Activated naive CD4-positive, alpha-beta T cell treated with Interleukin-2 at 50 U/mL for 16 hours (primary cell): ENCODE results near the gene LY6G6F.
A peak's percentile ranks its signal among the peaks of the same experiment; 100 is the strongest.

Experiments used
- DNase-seq: peaks from one replicate; pipeline ENCODE4 v3.0.0-alpha.2; 2020

LY6G6F gene

DNA sequence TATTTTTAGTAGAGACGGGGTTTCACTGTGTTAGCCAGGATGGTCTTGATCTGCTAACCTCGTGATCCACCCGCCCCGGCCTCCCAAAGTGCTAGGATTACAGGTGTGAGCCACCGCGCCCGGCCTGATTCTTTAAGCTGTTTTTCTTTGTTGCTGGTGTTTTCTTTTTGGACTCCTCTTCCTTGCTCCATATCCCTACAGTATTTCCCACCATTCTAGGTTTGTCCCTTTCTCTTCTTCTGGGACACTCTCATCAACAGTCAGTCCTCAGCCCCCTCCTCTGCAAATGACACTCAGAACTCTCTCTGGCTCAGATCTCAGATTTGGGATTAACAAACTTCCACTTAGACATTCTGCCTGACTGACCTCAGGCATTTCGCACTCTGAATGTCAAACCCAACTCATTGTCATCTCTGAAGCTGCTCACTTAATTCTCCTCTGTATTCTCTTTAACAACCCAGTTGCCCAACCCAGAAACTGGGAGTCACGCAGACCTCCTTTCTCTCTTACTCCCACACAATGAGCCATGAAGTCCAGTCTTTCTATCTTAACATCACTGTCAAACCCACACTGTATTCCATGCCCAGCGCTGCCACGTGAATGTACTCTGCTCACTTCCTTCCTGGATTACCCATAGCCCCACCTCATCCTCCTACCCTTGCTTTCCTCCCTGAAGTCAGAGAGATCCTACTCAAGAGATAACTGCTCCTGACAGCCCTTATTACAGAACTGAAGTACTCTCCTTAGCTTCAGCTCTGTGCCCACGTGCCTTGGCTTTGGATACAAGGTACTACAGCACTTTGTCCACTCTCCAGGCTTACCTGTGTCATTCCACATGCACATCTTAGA is 19.1 kb downstream of the LY6G6F start:
- DNase-seq, result no peak

DNA sequence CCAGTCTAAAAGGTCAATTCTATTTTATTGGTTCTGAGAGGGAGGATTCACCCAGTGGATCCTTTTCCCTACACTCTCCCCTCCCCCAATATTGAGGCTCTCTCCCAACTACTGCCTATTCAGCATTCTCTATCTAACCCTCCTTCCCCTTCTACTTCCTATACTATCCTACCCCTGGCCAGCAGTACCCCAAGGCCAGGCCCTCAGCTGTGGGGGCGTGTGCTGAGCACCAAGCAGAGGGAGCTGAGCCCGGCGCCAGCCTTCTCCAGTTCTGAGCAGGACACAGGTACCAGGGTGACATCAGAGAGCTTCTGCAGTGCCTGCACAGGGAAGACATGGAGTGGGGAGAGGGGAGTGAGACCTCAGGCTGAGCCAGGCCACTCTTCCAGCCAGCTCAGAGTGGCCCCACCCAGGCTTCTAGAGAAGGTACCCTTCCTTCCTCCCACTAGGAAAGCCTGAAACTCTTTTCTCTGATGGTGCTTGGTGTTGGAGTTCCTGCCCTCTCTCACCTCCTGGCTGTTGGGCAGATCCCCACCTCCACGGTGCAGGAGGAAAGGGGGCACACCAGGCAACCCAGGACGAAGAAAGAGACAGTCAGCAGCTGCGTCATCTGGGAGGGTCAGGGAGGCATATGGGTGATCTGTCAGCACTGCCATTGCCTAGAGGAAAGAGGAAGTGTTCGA is 20.5 kb downstream of the LY6G6F start:
- DNase-seq, result no peak

DNA sequence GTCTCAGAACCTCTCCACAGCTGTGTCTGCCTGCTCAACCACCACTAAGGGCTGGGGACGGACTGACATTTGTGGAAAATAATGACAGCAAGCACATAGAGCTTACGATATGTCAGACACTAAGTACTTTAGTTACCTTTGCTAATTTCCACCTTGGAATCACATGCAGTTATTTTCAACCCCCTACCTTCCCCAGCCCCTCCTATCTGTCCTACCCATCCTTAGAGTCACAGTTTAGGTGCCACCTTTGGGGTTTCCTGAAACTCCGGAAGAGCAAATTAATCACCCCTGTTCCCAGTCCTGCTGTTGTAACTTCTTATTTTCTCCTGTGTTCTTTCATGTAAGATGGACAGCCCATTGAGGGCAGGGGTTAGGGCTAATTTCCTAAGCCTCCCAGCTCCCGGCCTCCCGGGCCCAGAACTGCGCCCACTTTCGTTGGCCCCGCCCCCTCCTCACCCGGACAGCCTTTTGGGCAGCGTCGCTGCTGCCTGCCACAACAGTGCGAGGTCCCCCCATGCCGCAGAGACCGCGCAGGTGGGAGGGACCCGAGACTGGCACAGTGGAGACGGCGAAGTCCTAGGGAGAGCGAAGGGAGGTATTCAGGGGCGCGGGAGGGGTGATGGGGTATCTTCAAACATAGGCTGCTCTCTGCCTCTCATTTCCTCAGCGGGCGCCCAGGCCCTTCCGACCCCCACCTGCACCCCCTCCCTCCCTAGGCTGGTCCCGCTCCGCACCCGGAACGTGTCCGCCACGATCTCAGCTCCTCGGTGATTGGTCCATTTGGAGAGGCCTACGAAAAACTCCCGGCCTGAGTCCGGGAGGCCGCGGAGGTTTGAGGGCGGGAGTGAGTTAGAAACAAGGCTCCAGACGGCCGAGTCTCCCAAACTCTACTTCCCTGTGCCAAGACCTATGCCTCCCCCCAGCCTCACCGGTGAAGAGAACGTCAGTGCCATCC is 21.3 kb downstream of the LY6G6F start:
- no peak for DNase-seq

DNA sequence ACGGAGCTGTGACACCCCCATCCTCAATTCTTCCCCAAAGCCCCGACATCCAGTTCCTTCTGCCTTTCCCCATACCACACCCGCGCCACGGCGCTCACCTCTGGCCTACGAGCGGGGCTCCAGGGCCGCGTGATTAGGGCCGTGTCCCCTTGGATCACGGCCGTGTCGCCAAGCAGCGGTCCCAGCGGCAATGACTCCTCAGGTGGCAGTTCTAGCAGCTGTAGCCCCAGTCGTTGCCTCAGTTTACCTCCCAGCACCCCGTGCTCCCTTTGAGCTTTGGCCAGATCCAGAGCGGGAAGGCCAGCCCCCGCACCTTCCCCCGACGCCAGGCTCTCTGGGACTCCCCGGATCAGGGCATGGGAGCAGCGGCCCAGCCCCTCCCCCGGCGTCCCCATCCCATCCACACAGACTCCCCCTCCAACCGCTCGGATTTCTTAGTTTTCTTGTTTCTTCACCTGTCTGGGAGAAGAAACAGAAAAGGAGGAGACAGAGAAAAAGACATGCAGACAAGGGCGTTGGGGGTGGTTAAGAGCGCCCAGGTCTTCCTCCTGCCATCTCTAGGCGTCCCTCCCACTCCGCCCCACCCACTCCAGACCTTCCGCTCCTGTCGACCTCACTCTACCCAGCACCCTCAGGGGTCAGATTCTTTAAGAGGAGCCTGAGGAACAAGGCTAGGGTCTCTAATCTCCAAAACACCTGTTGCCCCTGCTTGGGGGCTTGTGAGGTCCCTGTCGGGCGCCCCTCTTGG is 22.3 kb downstream of the LY6G6F start, which contains the start of gene DDAH2:
Gene DDAH2, minus strand, starts transcription at position 533 of the 748 bp plus-strand sequence. Its CDS starts 138 bp downstream, at position 395.
- DNase-seq, result no peak

DNA sequence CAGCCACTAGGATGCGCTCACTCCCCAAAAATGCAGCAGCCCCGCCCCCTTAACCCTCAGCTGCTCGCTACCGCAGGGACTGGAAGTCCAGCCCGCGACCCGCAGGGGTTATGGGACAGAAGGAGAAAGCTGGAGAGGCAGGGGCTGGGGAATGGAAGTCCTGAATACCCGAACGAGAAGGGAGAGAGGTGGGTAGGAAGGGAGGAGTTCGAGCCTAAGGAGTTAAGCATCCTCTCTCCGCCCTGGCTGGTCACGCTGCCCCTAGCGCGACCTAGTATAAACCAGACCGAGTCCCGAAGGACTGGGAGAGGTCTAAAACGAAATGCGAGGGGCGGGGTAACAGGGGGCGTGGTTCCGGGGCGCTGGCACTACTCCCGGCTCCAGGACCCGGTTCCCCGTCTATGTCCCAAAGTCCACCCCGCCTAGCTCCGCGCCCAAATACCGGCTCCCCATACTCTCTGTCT is 22.9 kb downstream of the LY6G6F start:
- peak; percentile 80 for DNase-seq

DNA sequence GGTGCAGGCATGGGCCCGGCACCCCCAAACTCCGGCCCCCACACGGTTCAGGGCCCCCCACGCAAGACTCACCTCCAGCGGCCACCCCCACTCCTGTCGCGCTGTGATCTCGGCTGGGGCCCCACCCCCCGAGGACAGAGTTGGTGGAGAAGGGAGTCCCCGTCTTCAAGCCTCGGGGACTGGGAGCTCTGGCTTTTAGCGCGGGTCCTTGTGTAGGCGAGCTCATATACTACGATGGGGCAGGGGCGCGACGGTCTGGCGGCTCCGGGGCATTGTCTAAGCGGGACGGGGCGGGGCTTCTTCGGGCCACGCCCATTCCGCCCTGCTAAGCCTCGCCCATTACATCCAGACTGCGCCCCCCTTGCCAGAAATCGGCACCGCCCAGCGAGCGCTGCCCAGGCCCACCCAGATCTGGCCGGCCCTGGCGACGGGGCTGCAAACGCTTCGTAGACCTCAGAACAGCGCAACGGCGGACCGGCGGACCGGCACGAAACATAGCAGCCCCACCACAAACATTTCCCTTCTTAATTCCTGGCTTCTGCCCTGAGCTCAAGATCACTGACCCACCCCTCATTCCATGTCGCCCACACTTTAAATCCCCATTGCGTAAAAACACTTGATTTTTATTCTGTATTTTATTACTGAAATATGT is 23.4 kb downstream of the LY6G6F start:
- DNase-seq, result peak; percentile 60

DNA sequence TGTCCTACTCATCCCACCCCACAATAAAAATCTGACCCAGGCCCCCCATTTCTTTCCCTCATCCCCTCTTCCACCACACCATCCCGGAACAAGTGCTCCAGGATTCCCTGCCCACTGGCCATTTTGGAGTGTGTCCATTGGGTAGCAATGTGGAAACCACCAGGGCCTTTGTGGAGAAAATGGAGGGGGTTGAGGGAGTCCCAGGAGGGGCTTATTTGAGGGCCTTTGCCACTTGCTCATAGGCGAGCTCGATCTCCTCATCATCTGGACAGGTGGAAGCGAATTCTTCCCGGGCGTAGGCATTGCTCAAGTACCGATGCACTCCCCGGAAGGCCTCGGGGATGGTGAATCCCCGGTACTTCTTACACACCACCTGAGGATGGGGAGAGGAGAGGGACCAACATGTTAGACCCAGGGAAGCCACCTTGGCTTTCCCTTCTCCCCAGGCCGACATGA is 24.0 kb downstream of the LY6G6F start:
- no peak for DNase-seq

DNA sequence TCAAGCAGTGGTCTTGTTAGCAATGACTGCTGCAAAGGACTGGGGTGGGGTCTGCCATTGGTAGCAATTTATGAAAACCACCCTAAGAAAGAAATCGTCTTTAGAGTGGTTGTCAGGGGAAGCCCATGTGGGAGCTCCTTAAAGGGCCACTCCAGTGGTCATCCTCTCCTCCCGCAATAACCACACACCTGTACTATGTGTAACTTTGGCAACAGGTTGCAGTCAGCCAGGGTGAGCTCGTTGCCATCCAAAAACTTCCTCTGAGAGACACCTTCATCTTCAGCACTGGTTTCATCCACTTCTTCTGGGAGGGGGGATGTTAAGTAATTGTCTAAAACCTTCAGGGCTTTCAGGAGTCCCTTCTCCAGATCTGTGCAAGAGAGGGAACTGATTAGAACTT is 25.4 kb downstream of the LY6G6F start:
- no peak for DNase-seq

DNA sequence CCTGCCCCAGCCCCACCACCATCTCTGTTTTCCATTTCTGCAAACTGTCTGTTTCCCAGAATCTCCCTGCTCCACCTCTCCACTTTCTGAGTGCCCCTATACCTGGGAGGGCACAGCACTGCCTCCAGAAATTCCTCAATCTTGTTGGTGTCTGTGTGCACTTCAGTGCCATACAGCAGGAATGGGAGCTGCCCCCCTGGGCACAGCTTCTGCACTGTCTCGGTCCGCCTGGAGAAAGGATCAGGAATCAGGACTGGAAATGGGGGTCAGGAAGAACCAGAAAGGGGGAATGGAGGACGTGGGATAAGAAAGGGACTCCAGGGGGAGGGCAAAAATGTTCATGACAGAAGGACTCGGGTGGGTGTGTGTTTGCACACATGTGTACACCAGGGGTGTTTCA is 27.1 kb downstream of the LY6G6F start:
- DNase-seq, result no peak

DNA sequence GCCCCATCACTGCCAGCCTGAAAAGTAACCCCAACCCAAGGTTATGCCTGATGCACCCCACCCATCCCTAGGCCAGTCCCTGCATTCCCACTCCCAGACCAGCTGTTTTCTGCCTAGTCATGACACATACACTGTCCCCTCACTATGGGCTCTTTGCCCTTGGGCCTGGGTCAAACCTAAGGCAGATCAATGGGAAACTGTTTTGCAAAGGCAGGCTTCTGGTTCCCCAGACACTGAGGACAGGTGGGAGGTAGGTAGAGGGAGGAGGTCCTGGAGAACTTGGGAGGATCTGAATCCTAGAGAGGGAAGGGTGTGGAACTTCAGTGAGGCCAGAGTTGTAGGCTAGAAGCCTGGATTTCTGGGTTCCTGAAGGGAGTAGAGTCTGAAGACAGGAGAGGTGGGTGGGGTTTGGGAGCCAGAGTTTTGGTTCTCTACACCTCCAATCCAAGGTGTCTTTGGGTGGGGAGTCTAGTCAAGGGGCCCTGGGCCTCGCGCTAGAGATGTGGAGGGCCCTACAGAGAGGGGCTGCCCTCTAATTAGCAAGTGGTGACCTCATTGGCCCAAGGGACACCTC is 27.7 kb downstream of the LY6G6F start:
- DNase-seq, result no peak

DNA sequence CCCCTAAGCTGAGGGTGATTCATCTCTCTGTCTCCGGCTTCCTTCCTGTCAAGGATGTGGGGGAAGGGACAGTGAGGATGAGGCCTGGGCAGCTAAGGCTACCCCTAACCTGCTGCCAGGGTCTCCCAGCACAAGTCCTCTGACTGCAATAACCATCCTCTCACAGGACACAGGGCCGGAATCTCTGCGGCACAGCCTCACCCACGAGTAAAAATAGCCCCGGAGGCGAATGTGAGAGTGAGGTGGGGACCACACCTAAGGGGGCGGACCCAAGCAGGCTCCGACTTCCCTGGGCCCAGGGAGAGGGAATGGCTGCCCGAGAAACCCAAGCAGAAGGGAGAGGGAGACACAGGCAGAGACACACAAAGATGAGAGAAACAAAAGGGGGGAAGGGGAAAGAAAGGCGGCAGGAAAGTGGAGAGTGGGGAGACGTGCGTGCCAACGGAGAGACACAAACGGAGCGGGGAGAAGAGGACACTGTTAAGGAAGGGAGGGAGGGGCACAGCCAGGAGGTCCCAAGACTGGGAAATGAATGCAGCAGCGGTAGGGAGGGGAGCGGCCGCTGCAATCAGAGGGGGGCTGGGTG is 28.2 kb downstream of the LY6G6F start:
- DNase-seq, result peak; percentile 60

DNA sequence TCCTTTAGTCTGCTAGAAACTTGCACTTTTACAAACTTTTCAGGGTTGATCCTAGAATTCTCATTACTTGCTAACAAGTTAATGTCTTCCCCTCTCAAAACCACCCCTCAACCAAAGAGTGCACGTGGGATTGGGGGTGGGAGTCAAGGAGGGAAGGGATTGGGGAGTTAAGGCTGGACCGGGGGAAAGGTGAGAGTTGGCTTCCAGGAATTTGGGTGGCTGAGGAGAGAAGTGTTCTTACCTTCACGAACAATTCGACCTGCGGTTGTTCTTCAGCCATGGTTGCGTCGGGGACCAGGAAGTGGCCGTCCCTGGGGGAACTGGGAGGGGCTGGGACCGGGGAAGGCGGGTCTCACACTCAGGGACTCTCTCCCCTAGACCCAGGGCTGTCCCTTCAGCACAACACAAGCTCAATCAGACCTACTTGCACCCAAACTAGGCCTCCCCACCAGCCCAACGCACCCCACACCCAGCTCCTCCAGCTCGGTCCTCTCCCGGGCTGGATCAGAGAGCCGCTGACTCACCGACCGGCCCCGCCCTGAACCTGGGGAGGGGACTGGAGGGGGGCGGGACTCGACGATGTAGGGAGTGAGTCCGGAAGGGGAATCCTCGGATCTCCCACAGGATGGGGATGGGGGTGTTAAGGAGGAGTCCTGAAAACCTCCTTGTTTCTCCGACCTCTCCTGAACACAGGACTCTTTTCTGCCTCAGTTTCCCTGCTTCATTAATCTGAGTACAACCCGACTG is 29.5 kb downstream of the LY6G6F start, which contains the start of gene CLIC1:
Gene CLIC1, minus strand, starts transcription at position 510 of the 747 bp plus-strand sequence. Its CDS starts 230 bp downstream, at position 280.
- DNase-seq, result peak; percentile 83

DNA sequence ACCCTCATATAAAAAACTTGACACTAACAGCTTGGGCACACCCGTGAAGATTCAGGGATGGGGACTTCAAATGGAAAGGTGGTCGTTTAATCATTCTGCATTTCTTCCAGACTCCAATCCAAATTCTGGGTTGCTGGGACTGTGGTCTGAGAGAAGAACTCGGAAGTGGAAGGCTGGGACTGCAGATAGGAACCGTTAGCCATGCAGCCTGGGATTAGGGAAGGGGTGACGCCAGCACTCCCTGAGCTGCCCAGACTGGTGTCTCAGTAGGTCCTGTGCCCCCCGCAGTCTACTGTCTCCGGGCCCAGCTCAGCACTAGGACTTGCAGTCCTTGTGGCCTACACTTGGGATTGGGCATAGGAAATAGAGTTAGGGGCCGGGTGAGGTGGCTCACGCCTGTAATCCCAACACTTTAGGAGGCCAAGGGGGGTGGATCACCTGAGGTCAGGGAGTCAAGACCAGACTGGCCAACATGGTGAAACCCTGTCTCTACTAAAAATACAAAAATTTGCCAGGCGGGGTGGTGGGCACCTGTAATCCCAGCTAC is 30.2 kb downstream of the LY6G6F start:
- DNase-seq, result no peak

DNA sequence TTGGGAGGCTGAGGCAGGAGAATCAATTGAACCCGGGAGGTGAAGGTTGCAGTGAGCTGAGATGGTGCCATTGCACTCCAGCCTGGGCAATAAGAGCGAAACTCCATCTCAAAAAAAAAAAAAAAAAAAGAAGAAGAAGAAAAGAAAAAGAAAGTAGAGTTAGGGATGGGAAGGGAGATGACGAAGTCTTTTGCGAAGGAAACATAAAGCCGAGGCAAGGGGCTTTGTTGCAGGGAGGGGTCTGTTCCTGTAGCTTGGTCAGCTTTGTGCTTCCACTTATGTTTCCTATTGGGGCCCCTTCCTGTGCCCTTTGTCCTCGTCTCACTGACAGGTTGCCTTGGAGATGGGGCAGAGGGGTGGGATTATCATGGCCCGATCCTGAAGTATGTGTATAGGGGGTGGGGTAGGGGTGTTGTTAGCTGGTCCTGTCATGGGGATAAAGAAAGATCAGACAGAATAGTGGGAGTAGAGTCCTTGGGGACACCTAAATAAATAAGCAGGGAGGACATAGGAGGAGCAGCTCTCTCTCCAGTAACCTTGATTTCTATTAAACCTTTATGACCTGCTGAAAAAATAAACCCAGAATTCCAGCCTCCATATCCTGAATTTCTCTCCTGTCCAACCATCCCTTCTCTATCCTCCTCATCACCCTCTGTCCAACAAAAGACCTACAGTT is 30.8 kb downstream of the LY6G6F start:
- DNase-seq, result no peak

DNA sequence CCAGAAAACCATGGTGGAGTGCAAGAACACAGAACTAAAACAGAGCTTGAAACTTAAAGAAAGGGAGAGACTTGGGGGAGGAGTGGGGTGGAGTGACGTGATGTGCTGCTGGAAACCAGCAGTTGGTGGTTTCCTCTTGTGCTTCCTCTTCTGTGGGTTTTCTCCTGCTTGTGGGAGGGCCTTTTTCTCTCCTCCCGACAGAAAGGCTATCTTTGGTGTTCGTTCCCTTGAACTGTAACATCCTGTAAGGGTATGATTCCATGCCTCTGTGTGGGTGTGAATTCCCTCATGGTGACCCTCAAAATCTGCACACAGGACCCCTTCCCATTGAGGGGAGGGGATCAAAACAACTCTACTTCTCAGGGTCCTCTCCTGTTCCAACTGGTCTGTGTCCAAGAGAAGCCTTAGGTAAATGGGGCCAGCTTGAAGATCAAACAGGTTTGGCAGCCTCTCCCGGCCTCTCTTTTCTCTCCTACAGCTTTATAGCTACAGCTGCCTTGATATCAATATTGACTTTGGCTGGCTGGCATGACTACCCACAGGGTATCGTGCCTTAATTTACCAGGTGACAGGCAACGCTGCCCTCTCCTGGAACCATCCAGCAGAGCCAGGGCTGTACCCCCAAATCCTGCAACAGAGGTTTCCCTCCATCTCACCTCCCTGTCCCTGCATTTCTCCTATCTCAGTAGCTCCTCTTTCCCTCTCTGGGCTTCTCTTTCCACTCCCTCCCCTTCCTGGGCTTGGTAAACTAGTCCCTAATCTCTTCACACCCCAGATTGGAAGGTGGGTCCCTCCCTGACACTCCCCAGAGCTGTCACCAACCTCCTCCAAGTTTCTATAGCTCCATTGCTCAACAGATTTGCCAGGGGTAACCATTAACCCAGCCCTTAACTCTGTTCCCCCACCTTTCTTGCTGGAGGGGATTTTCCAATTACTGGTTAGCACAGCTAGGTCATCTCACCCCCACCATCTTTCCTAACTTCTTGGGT is 31.6 kb downstream of the LY6G6F start:
- DNase-seq, result peak; percentile 62

DNA sequence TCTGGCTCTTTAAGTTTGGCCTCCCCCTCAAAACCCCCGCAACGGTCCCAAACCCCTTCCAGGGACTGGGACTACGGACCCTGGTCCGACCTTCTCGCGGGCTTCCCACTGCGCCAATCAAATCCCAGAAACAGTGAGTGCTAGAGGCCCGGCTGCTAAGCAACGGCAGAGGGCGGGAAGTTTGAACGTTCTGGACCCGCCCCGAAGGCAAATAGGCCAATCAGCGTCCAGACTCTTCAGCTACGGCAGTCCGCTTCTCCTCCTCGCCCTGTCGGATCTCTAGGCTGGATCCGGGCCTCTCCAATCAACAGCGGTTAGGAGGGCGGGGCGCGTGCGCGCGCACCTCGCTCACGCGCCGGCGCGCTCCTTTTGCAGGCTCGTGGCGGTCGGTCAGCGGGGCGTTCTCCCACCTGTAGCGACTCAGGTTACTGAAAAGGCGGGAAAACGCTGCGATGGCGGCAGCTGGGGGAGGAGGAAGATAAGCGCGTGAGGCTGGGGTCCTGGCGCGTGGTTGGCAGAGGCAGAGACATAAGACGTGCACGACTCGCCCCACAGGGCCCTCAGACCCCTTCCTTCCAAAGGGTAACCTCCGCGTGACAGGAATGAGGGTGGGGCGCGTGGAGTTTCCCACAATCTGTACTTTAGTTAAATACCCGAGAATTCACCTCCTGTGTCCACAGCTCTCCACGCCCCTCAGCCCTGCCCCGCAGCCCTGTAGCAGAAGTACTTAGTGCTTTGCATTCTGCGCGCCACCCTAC is 33.2 kb downstream of the LY6G6F start, which contains the start of gene MSH5:
Gene MSH5, plus strand, starts transcription at position 367 of the 758 bp plus-strand sequence. CDS start 462 bp downstream, outside the sequence.
- DNase-seq, result peak; percentile 96
